Measurements from ENCODE around the gene TET3.

The TET3 gene

GRCh38 chr2:74001121-74001520, 16.4 kb downstream of the TET3 start:
- no peak for TF ChIP-seq GATA2 (IDR thresholded peaks at IDR 0.05; ENCODE audit: low read depth, low read length)

- no peak for TF ChIP-seq GATA2 (IDR thresholded peaks at IDR 0.05; ENCODE audit: low read depth, low read length)
Observed at GRCh38 chr2:74001781-74002504, 17.2 kb downstream of the TET3 start.

GRCh38 chr2:74002505-74003421, 18.1 kb downstream of the TET3 start:
- TF ChIP-seq GATA3 (IDR thresholded peaks at IDR 0.05; ENCODE audit: low read depth, low read length) (no peak), GATA2 (IDR thresholded peaks at IDR 0.05; ENCODE audit: low read depth, low read length) (peak; percentile 52)

- no peak for TF ChIP-seq GATA2 (IDR thresholded peaks at IDR 0.05; ENCODE audit: low read depth, low read length)
- TF ChIP-seq GATA3 (IDR thresholded peaks at IDR 0.05; ENCODE audit: low read depth, low read length): no peak
Observed at GRCh38 chr2:74003494-74004211, 18.9 kb downstream of the TET3 start.

- TF ChIP-seq GATA3 (IDR thresholded peaks at IDR 0.05; ENCODE audit: low read depth, low read length) (no peak), GATA2 (IDR thresholded peaks at IDR 0.05; ENCODE audit: low read depth, low read length) (no peak)
Observed at GRCh38 chr2:74004212-74005182, 19.8 kb downstream of the TET3 start.

- TF ChIP-seq GATA2 (IDR thresholded peaks at IDR 0.05; ENCODE audit: low read depth, low read length) (no peak), GATA3 (IDR thresholded peaks at IDR 0.05; ENCODE audit: low read depth, low read length) (no peak)
Observed at GRCh38 chr2:74005786-74006185, 21.1 kb downstream of the TET3 start.

GRCh38 chr2:74006459-74006858, 21.7 kb downstream of the TET3 start:
- TF ChIP-seq GATA3 (IDR thresholded peaks at IDR 0.05; ENCODE audit: low read depth, low read length) (no peak), GATA2 (IDR thresholded peaks at IDR 0.05; ENCODE audit: low read depth, low read length) (no peak)

GRCh38 chr2:74007121-74007520, 22.4 kb downstream of the TET3 start:
- TF ChIP-seq GATA3 (IDR thresholded peaks at IDR 0.05; ENCODE audit: low read depth, low read length): no peak
- TF ChIP-seq GATA2 (IDR thresholded peaks at IDR 0.05; ENCODE audit: low read depth, low read length): no peak

- no peak for TF ChIP-seq GATA2 (IDR thresholded peaks at IDR 0.05; ENCODE audit: low read depth, low read length)
Observed at GRCh38 chr2:74007711-74008110, 23.0 kb downstream of the TET3 start.

GRCh38 chr2:74008761-74009395, 24.2 kb downstream of the TET3 start:
- TF ChIP-seq GATA3 (IDR thresholded peaks at IDR 0.05; ENCODE audit: low read depth, low read length) (no peak), GATA2 (IDR thresholded peaks at IDR 0.05; ENCODE audit: low read depth, low read length) (no peak)

GRCh38 chr2:74009577-74009976, 24.9 kb downstream of the TET3 start:
- TF ChIP-seq GATA3 (IDR thresholded peaks at IDR 0.05; ENCODE audit: low read depth, low read length): no peak
- TF ChIP-seq GATA2 (IDR thresholded peaks at IDR 0.05; ENCODE audit: low read depth, low read length): no peak

- no peak for TF ChIP-seq GATA3 (IDR thresholded peaks at IDR 0.05; ENCODE audit: low read depth, low read length)
- TF ChIP-seq GATA2 (IDR thresholded peaks at IDR 0.05; ENCODE audit: low read depth, low read length): no peak
Observed at GRCh38 chr2:74010087-74010541, 25.4 kb downstream of the TET3 start.

- TF ChIP-seq GATA3 (IDR thresholded peaks at IDR 0.05; ENCODE audit: low read depth, low read length) (no peak), GATA2 (IDR thresholded peaks at IDR 0.05; ENCODE audit: low read depth, low read length) (no peak)
Observed at GRCh38 chr2:74011246-74011645, 26.5 kb downstream of the TET3 start.

Measured in SH-SY5Y (cell line).